Skeletal muscle tissue (tissue), 4 donors: ENCODE results near the gene CSF3R. TPM values are rescaled to one million over a fixed set of nuclear protein-coding genes. Genes with fewer than 3 reads are reported as not detected.
"Not testable (repeated sequence)": the region's sequence is repeated elsewhere in the genome, so short reads cannot be mapped to it uniquely, and the experiment has no call there.

ENCODE experiments used
- H3K27ac ChIP-seq: one replicate; pipeline ENCODE4 v1.7.0; 2013; ENCODE audit warnings: mild to moderate bottlenecking, low read depth, low read length, inconsistent platforms
- H3K27me3 ChIP-seq, 3 donors: one replicate each; pipeline ENCODE4 v1.7.0; 2013; ENCODE audit warnings: low read length in 3 of 3; ENCODE audit not compliant: control insufficient read depth in 3 of 3, insufficient read depth in 3 of 3
- H3K36me3 ChIP-seq, 3 donors: one replicate each; pipeline ENCODE4 v1.7.0; 2013; ENCODE audit warnings: low read length in 3 of 3; ENCODE audit not compliant: control insufficient read depth in 3 of 3, insufficient read depth in 3 of 3
- H3K4me1 ChIP-seq, 3 donors: one replicate each; pipeline ENCODE4 v1.7.0; 2013; ENCODE audit warnings: low read length in 3 of 3, mild to moderate bottlenecking in 3 of 3; ENCODE audit not compliant: control insufficient read depth in 3 of 3, insufficient read depth in 3 of 3
- H3K4me3 ChIP-seq, 3 donors: one replicate each; pipeline ENCODE4 v1.7.0; 2013; ENCODE audit warnings: low read length in 3 of 3
- H3K9ac ChIP-seq, 3 donors: one replicate each; pipeline ENCODE4 v1.7.0; 2013; ENCODE audit warnings: low read length in 3 of 3, mild to moderate bottlenecking in 3 of 3, moderate library complexity in 2 of 3, low read depth in 1 of 3
- H3K9me3 ChIP-seq, 3 donors: one replicate each; pipeline ENCODE4 v1.7.0; 2013; ENCODE audit warnings: low read length in 3 of 3; ENCODE audit not compliant: control insufficient read depth in 3 of 3
- total RNA-seq: library from RNA; depleted of rRNA; stranded (reverse); fragments of >200 nt; gene quantifications from one replicate; pipeline ENCODE4 v1.2.3, GENCODE V29; 2014
- donor health status: Osteomylitis.

CSF3R gene
- total RNA-seq, 1 donor from 2014 or later, result 3.7 TPM

GRCh38 chr1:36486093-36486438 lies 3.4 kb upstream of the CSF3R start:
- Histone ChIP-seq H3K9ac (no peak overlapping the region), H3K27ac (no peak overlapping the region), H3K27me3 (peaks cover 0 to 15% (median 6%) of the 10 kb centered on the region in 3 donors), H3K36me3 (no peaks in the 10 kb centered on the region), H3K4me3 (no peak overlapping the region), H3K4me1 (peaks cover 6 to 13% (median 7%) of the 10 kb centered on the region in 3 donors), H3K9me3 (no peaks in the 10 kb centered on the region)

- Histone ChIP-seq H3K4me3 (no peak overlapping the region), H3K4me1 (peaks cover 6 to 13% (median 7%) of the 10 kb centered on the region in 3 donors), H3K27ac (no peak overlapping the region), H3K9ac (no peak overlapping the region), H3K36me3 (no peaks in the 10 kb centered on the region), H3K27me3 (peaks cover 6 to 24% (median 10%) of the 10 kb centered on the region in 3 donors), H3K9me3 (no peaks in the 10 kb centered on the region)
Measured at GRCh38 chr1:36484099-36484498, 1.4 kb upstream of the CSF3R start.

- Histone ChIP-seq H3K4me1 (peaks cover 6 to 13% (median 7%) of the 10 kb centered on the region in 3 donors), H3K9ac (no peak overlapping the region), H3K4me3 (peak overlapping the region in 1 of 3 donors; percentile 35), H3K36me3 (no peaks in the 10 kb centered on the region), H3K27ac (no peak overlapping the region), H3K9me3 (no peaks in the 10 kb centered on the region), H3K27me3 (peaks cover 6 to 18% (median 7%) of the 10 kb centered on the region in 3 donors)
Measured at GRCh38 chr1:36481771-36482723, 666 bp downstream of the CSF3R start.

- no peaks in the 10 kb centered on the region for H3K36me3 ChIP-seq
- H3K27me3 ChIP-seq, result peaks cover 6 to 18% (median 7%) of the 10 kb centered on the region in 3 donors
- H3K27ac ChIP-seq, result no peak overlapping the region
- no peaks in the 10 kb centered on the region for H3K9me3 ChIP-seq
- H3K9ac ChIP-seq, result no peak overlapping the region
- H3K4me1 ChIP-seq, result peaks cover 6 to 13% (median 7%) of the 10 kb centered on the region in 3 donors
- no peak overlapping the region for H3K4me3 ChIP-seq
Measured at GRCh38 chr1:36481091-36481490, 1.6 kb downstream of the CSF3R start.

- Histone ChIP-seq H3K36me3 (no peaks in the 10 kb centered on the region), H3K4me3 (no peak overlapping the region), H3K4me1 (peaks cover 6 to 7% (median 6%) of the 10 kb centered on the region in 3 donors), H3K27ac (no peak overlapping the region), H3K27me3 (peaks cover 4 to 13% (median 6%) of the 10 kb centered on the region in 3 donors), H3K9me3 (no peaks in the 10 kb centered on the region), H3K9ac (no peak overlapping the region)
Measured at GRCh38 chr1:36480161-36480560, 2.6 kb downstream of the CSF3R start.

DNA sequence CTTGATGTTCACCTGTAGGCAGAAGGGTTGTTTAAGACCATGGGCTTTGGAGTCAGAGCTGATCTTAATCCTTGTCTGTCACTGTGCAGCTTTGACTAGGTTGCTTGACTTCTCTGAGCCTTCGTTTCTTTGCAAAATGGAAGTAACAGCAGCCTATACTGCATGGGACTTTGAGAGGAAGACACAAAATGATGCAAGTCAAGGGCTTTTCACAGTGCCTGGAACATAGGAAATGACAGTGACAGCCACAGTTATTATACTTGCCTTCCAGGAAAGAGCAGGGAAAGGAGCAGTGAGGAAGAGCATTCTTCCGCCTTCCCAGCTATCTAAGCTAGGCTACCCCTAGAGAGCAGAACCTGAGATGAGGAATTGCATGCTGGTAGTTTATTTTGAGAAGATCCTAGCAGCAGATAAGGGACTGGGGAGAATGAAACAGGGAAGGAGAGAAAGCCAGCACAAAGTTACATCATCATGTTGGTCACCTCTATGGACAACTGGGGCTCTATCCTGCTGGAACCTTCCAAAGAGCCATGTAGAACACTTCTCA lies 3.1 kb downstream of the CSF3R start:
- peaks cover 4 to 16% (median 6%) of the 10 kb centered on the region in 3 donors for H3K27me3 ChIP-seq
- H3K9ac ChIP-seq, result no peak overlapping the region
- peaks cover 6 to 7% (median 6%) of the 10 kb centered on the region in 3 donors for H3K4me1 ChIP-seq
- H3K4me3 ChIP-seq, result no peak overlapping the region
- no peaks in the 10 kb centered on the region for H3K36me3 ChIP-seq
- H3K9me3 ChIP-seq, result no peaks in the 10 kb centered on the region
- no peak overlapping the region for H3K27ac ChIP-seq

DNA sequence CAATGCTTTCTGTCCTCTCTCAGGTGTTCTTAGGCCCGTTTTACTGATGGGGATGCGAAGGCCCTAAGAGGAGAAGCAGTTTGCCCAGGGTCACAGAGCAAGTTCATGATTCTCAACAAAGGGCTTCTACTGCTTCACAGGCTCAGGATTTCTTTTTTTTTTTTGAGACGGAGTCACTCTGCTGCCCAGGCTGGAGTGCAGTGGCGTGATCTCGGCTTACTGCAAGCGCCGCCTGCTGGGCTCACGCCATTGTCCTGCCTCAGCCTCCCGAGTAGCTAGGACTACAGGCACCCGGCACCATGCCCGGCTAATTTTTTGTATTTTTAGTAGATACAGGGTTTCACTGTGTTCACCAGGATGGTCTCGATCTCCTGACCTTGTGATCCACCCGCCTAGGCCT lies 5.1 kb downstream of the CSF3R start:
- H3K36me3 ChIP-seq, H3K27ac ChIP-seq, H3K9me3 ChIP-seq, H3K4me3 ChIP-seq, H3K9ac ChIP-seq, H3K4me1 ChIP-seq: not testable (repeated sequence)
- H3K27me3 ChIP-seq, result peaks cover 4 to 19% (median 6%) of the 10 kb centered on the region in 3 donors

- Histone ChIP-seq H3K4me3 (no peak overlapping the region), H3K9ac (no peak overlapping the region), H3K27me3 (peaks cover 4 to 19% (median 6%) of the 10 kb centered on the region in 3 donors), H3K36me3 (no peaks in the 10 kb centered on the region), H3K9me3 (no peaks in the 10 kb centered on the region), H3K27ac (no peak overlapping the region), H3K4me1 (peaks cover 6 to 7% (median 6%) of the 10 kb centered on the region in 3 donors)
Measured at GRCh38 chr1:36476945-36477344, 5.8 kb downstream of the CSF3R start.

DNA sequence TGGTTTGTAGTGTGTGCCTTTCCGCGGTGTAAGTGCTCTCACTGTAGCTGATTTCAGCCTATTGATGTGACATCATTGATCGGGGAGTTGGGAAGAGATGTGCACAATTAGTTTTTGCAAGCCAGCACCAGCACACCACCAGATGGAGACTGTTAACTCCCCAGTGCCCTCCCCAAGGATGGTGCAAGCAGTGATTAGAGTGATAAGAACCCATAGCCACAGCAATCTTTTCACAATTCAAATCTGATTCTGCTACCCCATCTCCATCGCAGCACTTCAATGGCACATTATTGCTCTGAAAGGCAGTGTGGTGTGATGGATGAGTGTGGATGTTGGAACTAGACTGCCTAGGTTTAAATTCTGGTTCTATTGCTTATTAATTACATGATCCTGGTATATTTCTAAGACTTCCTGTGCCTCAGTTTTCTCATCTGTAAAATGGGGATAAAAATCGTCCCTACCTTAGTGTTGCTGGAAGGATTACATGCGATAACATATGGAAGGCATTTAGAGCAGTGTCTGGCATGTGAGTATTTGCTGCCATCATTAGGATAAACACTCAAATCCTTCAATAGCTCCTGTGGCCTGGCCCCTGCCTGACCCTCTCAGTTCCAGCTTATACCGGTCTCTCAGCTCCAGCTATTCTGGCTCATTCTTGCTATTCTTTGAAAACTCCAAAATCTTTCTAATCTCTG lies 6.7 kb downstream of the CSF3R start:
- Histone ChIP-seq H3K27ac (no peak overlapping the region), H3K36me3 (no peaks in the 10 kb centered on the region), H3K9ac (no peak overlapping the region), H3K27me3 (peaks cover 4 to 16% (median 6%) of the 10 kb centered on the region in 3 donors), H3K9me3 (no peaks in the 10 kb centered on the region), H3K4me1 (no peaks in the 10 kb centered on the region), H3K4me3 (no peak overlapping the region)
